IMR-90 (cell line): ENCODE results near the gene GPR152. TPM values are rescaled to one million over a fixed set of nuclear protein-coding genes. Genes with fewer than 3 reads are reported as not detected.
"Not testable (repeated sequence)": the region's sequence is repeated elsewhere in the genome, so short reads cannot be mapped to it uniquely, and the experiment has no call there.

ENCODE experiments used
- ATAC-seq: fragments of 200-7000 bp; cut with Tn5 transposase; 2 replicates; pipeline ENCODE4 v1.9.1; 2020; ENCODE audit warnings: low read depth, mild to moderate bottlenecking, moderate library complexity
- BruUV-seq: library from RNA; stranded (reverse); fragments of 400-500 nt; replicated peaks from 2 replicates; lab custom pipeline; 2021; lab: Mats Ljungman, UMichigan
- CTCF ChIA-PET: fragments of 300-600 bp; formaldehyde crosslinking; extraction: SDS; loops from one replicate; lab custom pipeline; 2021; ENCODE audit warnings: antibody characterized with exemption; lab: Yijun Ruan, JAX
- POLR2A ChIA-PET: fragments of 300-600 bp; sonication (Branson Sonifier 250); formaldehyde crosslinking; loops from one replicate; lab custom pipeline; 2022; ENCODE audit warnings: antibody characterized with exemption; ENCODE audit not compliant: unreplicated experiment; lab: Charles Lee
- DNase-seq: peaks from one replicate; pipeline ENCODE4 v3.0.0; 2013
- H2AFZ ChIP-seq: replicated peaks from 2 replicates; pipeline ENCODE3; 2013; ENCODE audit warnings: low read length, mild to moderate bottlenecking; ENCODE audit not compliant: poor library complexity
- H2AK5ac ChIP-seq: 2 replicates; pipeline ENCODE4 v1.6.1; 2013; ENCODE audit warnings: low read depth, low read length, inconsistent platforms
- H2AK9ac ChIP-seq: replicated peaks from 2 replicates; pipeline ENCODE3; 2013; ENCODE audit warnings: mild to moderate bottlenecking, low read depth, low read length, moderate library complexity; ENCODE audit not compliant: poor library complexity
- H2BK120ac ChIP-seq: 2 replicates; pipeline ENCODE4 v1.6.1; 2013; ENCODE audit warnings: low read depth, low read length, inconsistent platforms
- H2BK15ac ChIP-seq: 3 replicates; pipeline ENCODE4 v1.6.1; 2013; ENCODE audit warnings: low read depth, low read length, inconsistent platforms
- H2BK20ac ChIP-seq: 2 replicates; pipeline ENCODE4 v1.6.1; 2013; ENCODE audit warnings: low read depth, mild to moderate bottlenecking, inconsistent platforms, low read length, moderate library complexity
- H2BK5ac ChIP-seq: 2 replicates; pipeline ENCODE4 v1.6.1; 2013; ENCODE audit warnings: mild to moderate bottlenecking, low read depth, low read length, inconsistent platforms; ENCODE audit not compliant: poor library complexity, severe bottlenecking
- H3K14ac ChIP-seq: replicated peaks from 2 replicates; pipeline ENCODE4 v1.6.1; 2013; ENCODE audit warnings: low read depth, low read length, inconsistent platforms
- H3K18ac ChIP-seq: 2 replicates; pipeline ENCODE4 v1.6.1; 2013; ENCODE audit warnings: low read depth, low read length, control low read depth
- H3K23ac ChIP-seq: 2 replicates; pipeline ENCODE4 v1.6.1; 2013; ENCODE audit warnings: low read depth, low read length, inconsistent platforms
- H3K27ac ChIP-seq: 2 replicates; pipeline ENCODE4 v1.5.1; 2013; ENCODE audit warnings: mild to moderate bottlenecking, control low read depth, low read length; ENCODE audit not compliant: insufficient read depth
- H3K27me3 ChIP-seq: 2 replicates; pipeline ENCODE4 v1.6.1; 2013; ENCODE audit warnings: low read length; ENCODE audit not compliant: control insufficient read depth, insufficient read depth
- H3K36me3 ChIP-seq: 2 replicates; pipeline ENCODE4 v1.6.1; 2013; ENCODE audit warnings: low read length, mixed read lengths; ENCODE audit not compliant: control insufficient read depth, insufficient read depth
- H3K4ac ChIP-seq: 2 replicates; pipeline ENCODE4 v1.6.1; 2013; ENCODE audit warnings: low read depth, low read length, inconsistent platforms
- H3K4me1 ChIP-seq: 2 replicates; pipeline ENCODE4 v1.6.1; 2013; ENCODE audit warnings: low read length, mixed read lengths; ENCODE audit not compliant: control insufficient read depth, insufficient read depth
- H3K4me2 ChIP-seq: 2 replicates; pipeline ENCODE4 v1.6.1; 2013; ENCODE audit warnings: low read depth, mild to moderate bottlenecking, control low read depth, low read length, moderate library complexity
- H3K4me3 ChIP-seq: 2 replicates; pipeline ENCODE4 v1.5.1; 2013; ENCODE audit warnings: low read depth, mild to moderate bottlenecking, control low read depth, low read length, moderate library complexity; ENCODE audit not compliant: insufficient read depth
- H3K56ac ChIP-seq: 2 replicates; pipeline ENCODE4 v1.6.1; 2013; ENCODE audit warnings: low read length, inconsistent platforms; ENCODE audit not compliant: insufficient read depth; ENCODE audit errors: extremely low read depth
- H3K79me1 ChIP-seq, 2 experiments: 2 replicates each; pipeline ENCODE4 v1.6.1; 2013; ENCODE audit warnings: low read length in 2 of 2, inconsistent platforms in 1 of 2, low read depth in 1 of 2
- H3K9ac ChIP-seq: 2 replicates; pipeline ENCODE4 v1.6.1; 2013; ENCODE audit warnings: low read depth, low read length, control low read depth
- H3K9me1 ChIP-seq: 2 replicates; pipeline ENCODE4 v1.6.1; 2013; ENCODE audit warnings: low read length, inconsistent platforms; ENCODE audit not compliant: insufficient read depth
- H3K9me3 ChIP-seq: 2 replicates; pipeline ENCODE4 v1.6.1; 2013; ENCODE audit warnings: low read length; ENCODE audit not compliant: control insufficient read depth, insufficient read depth
- H4K20me1 ChIP-seq: 2 replicates; pipeline ENCODE4 v1.6.1; 2013; ENCODE audit warnings: low read length, inconsistent platforms; ENCODE audit not compliant: insufficient read depth
- H4K5ac ChIP-seq: 2 replicates; pipeline ENCODE4 v1.6.1; 2013; ENCODE audit warnings: mild to moderate bottlenecking, low read depth, low read length, control low read depth
- H4K8ac ChIP-seq, 2 experiments: 2 replicates each; pipeline ENCODE4 v1.6.1; 2013; ENCODE audit warnings: low read depth in 2 of 2, low read length in 2 of 2, control low read depth in 1 of 2, inconsistent platforms in 1 of 2
- H4K91ac ChIP-seq: 2 replicates; pipeline ENCODE4 v1.6.1; 2013; ENCODE audit warnings: low read depth, low read length, inconsistent platforms; ENCODE audit not compliant: insufficient read depth
- CEBPB ChIP-seq: IDR thresholded peaks from 2 replicates; pipeline ENCODE4 v1.6.1; 2012; ENCODE audit warnings: low read depth, low read length, improper control_type of control experiment
- MAFK ChIP-seq: IDR thresholded peaks from 2 replicates; pipeline ENCODE4 v1.6.1; 2012; ENCODE audit warnings: low read depth, low read length, improper control_type of control experiment
- MAZ ChIP-seq: IDR thresholded peaks from 2 replicates; pipeline ENCODE4 v1.6.1; 2012; ENCODE audit warnings: low read depth, mild to moderate bottlenecking, low read length, improper control_type of control experiment, moderate library complexity, borderline replicate concordance
- POLR2A ChIP-seq: IDR thresholded peaks from 2 replicates; pipeline ENCODE4 v1.6.1; 2012; ENCODE audit warnings: mild to moderate bottlenecking, low read depth, low read length
- RAD21 ChIP-seq: IDR thresholded peaks from 2 replicates; pipeline ENCODE4 v1.6.1; 2012; ENCODE audit warnings: low read length, improper control_type of control experiment
- SMC3 ChIP-seq: fragments of 150-350 bp; IDR thresholded peaks from 2 replicates; pipeline ENCODE4 v1.6.1; 2016; ENCODE audit warnings: low read depth, mild to moderate bottlenecking, antibody characterized with exemption, low read length, moderate library complexity
- USF2 ChIP-seq: fragments of 150-350 bp; IDR thresholded peaks from 2 replicates; pipeline ENCODE4 v1.6.1; 2017; ENCODE audit warnings: mild to moderate bottlenecking, antibody characterized with exemption, low read length, low read depth
- WGBS, 2 experiments: methylation state at CpG; one replicate each; pipeline versions ENCODE4 v1.1.5 to v1.1.7; 2013; ENCODE audit warnings: missing lambda C conversion rate in 2 of 2; ENCODE audit not compliant: insufficient read length in 1 of 2; ENCODE audit errors: extremely low coverage in 2 of 2; 5-methylcytosine and 5-hydroxymethylcytosine counted together
- dilution Hi-C: fragments of 300-500 bp; cut with HindIII; formaldehyde crosslinking; loops from one replicate; pipeline ENCODE4 v1.14.3; 2018; ENCODE audit warnings: low sequenced_read_pairs; ENCODE audit not compliant: unreplicated experiment
- in situ Hi-C: fragments of 300-500 bp; cut with MboI; formaldehyde crosslinking; loops from 3 replicates; pipeline ENCODE4 v1.14.3; 2019; ENCODE audit warnings: low sequenced_read_pairs, inconsistent platforms, mixed read lengths
- intact Hi-C: fragments of 100-400 bp; cut with micrococcal nuclease; formaldehyde crosslinking; loops from 2 replicates; pipeline ENCODE4 v1.10.0; 2022
- polyA plus RNA-seq, 3 experiments: library from polyadenylated mRNA; depleted of rRNA; stranded (reverse); fragments of >200 nt; gene quantifications; 2 replicates each; pipeline ENCODE4 v1.2.3, GENCODE V29; 2012; ENCODE audit warnings: low replicate concordance in 1 of 3
- total RNA-seq: library from RNA; depleted of rRNA; stranded (reverse); fragments of >200 nt; gene quantifications from 2 replicates; pipeline ENCODE4 v1.2.3, GENCODE V29; 2012

The GPR152 gene
- total and polyA plus RNA-seq, 2 of the 4 experiments (the other 2 are of a cell fraction), result not detected

GRCh38 chr11:67466367-67466766 is 13.8 kb upstream of the GPR152 start:
- H3K4me1 ChIP-seq, result peaks cover 9% of the 10 kb centered on the region
- H2BK15ac ChIP-seq, result no peak overlapping the region
- no peaks in the 10 kb centered on the region; the same call in 1 of the 2 replicates for H3K27me3 ChIP-seq
- no peak overlapping the region for H4K8ac ChIP-seq
- H3K9me3 ChIP-seq, result no peaks in the 10 kb centered on the region
- no peak overlapping the region for H3K4ac ChIP-seq
- no peak overlapping the region for H2BK120ac ChIP-seq
- no peak for TF ChIP-seq MAZ
- TF ChIP-seq MAFK, result no peak
- TF ChIP-seq POLR2A, result no peak
- TF ChIP-seq USF2, result no peak
- no peak for TF ChIP-seq SMC3
- no peak for TF ChIP-seq RAD21
- TF ChIP-seq CEBPB, result no peak
- ChIA-PET CTCF (no interaction called here), POLR2A (interaction anchor here (0.6 kb wide), 1 partner anchor 93 kb away, joined by 11 read pairs; no protein-coding TSS in a partner anchor)
- H2BK5ac ChIP-seq, result no peak overlapping the region
- H3K18ac ChIP-seq, result no peak overlapping the region
- no peak for ATAC-seq
- no TSS peak for BruUV-seq
- DNase-seq, result no peak
- H3K56ac ChIP-seq, result no peak overlapping the region
- H3K23ac ChIP-seq, result no peak overlapping the region
- no peak overlapping the region for H3K9ac ChIP-seq
- H3K36me3 ChIP-seq, result peaks cover 2% of the 10 kb centered on the region; the same call in 1 of the 2 replicates
- H3K4me3 ChIP-seq, result no peak overlapping the region
- peak overlapping the region; percentile 33; the same call in 1 of the 2 replicates for H2AK5ac ChIP-seq
- H2AK9ac ChIP-seq, result peak overlapping the region; percentile 45
- H4K20me1 ChIP-seq, result no peaks in the 10 kb centered on the region
- WGBS, 2 experiments, result 100% methylated on average over 1 of the region's 5 CpGs; no CpG with 5 or more reads in 1 of the 2 experiments
- no peak overlapping the region for H2AFZ ChIP-seq
- no peak overlapping the region for H3K14ac ChIP-seq
- peaks cover 4 to 24% of the 10 kb centered on the region in 2 experiments; a peak in 2 of 4 replicates for H3K79me1 ChIP-seq
- H3K4me2 ChIP-seq, result no peak overlapping the region
- dilution Hi-C loops (no loop called here), in situ Hi-C loops (no loop called here), intact Hi-C loops (no loop called here)
- no peak overlapping the region for H4K91ac ChIP-seq
- H4K5ac ChIP-seq, result no peak overlapping the region
- H2BK20ac ChIP-seq, result no peak overlapping the region
- peaks cover 12% of the 10 kb centered on the region for H3K9me1 ChIP-seq
- H3K27ac ChIP-seq, result no peak overlapping the region

- H3K9me1 ChIP-seq, result peaks cover 12% of the 10 kb centered on the region
- H3K4ac ChIP-seq, result peak overlapping the region; percentile 84; the same call in 1 of the 2 replicates
- H2BK120ac ChIP-seq, H2BK20ac ChIP-seq, H3K36me3 ChIP-seq, H3K18ac ChIP-seq, intact Hi-C loops, H3K56ac ChIP-seq, H3K27ac ChIP-seq, dilution Hi-C loops, H3K9ac ChIP-seq, H3K4me3 ChIP-seq, DNase-seq, POLR2A ChIA-PET, ATAC-seq, BruUV-seq, H3K4me2 ChIP-seq, H3K4me1 ChIP-seq, H3K23ac ChIP-seq, H3K27me3 ChIP-seq, H3K14ac ChIP-seq, H2BK5ac ChIP-seq, H4K20me1 ChIP-seq, H3K9me3 ChIP-seq, H4K91ac ChIP-seq, in situ Hi-C loops, H2BK15ac ChIP-seq, H4K5ac ChIP-seq, H2AFZ ChIP-seq: not testable (repeated sequence)
- H2AK5ac ChIP-seq, result peak overlapping the region; percentile 49; the same call in 1 of the 2 replicates
- CTCF ChIA-PET, result interaction anchor here (0.6 to 0.9 kb wide), 2 partner anchors 21 to 114 kb away, joined by 3 to 4 read pairs; no protein-coding TSS in a partner anchor
- no CpG with 5 or more reads among the region's 2 CpGs for WGBS, 2 experiments
- peak overlapping the region; percentile 95 for H2AK9ac ChIP-seq
- peaks cover 4 to 24% of the 10 kb centered on the region in 2 experiments; a peak in 2 of 4 replicates for H3K79me1 ChIP-seq
- peak overlapping the region in 1 of 2 experiments; percentile 92; a peak in 1 of 4 replicates for H4K8ac ChIP-seq
Observed at GRCh38 chr11:67465530-67465929, 13.0 kb upstream of the GPR152 start.
